Brain microvascular endothelial cell (primary cell): Measurements from ENCODE around the gene PTPRCAP.

ENCODE experiments used
- DNase-seq: peaks from one replicate; pipeline ENCODE4 v3.0.0-alpha.2; 2020
- H3K27ac ChIP-seq: fragments of 250-450 bp; sonication (Bioruptor Pico); 2 replicates; pipeline ENCODE4 v1.5.1; 2020; ENCODE audit warnings: mild to moderate bottlenecking, moderate library complexity
- H3K27me3 ChIP-seq: fragments of 250-450 bp; sonication (Bioruptor Pico); replicated peaks from 2 replicates; pipeline ENCODE4 v1.5.1; 2020; ENCODE audit warnings: mild to moderate bottlenecking
- H3K36me3 ChIP-seq: fragments of 250-450 bp; sonication (Bioruptor Pico); replicated peaks from 2 replicates; pipeline ENCODE4 v1.5.1; 2020; ENCODE audit warnings: mild to moderate bottlenecking
- H3K4me3 ChIP-seq: 2 replicates; pipeline ENCODE4 v1.5.1; 2011; ENCODE audit warnings: low read depth, mild to moderate bottlenecking, control low read depth, low read length, moderate library complexity
- CTCF ChIP-seq: IDR thresholded peaks from 2 replicates; pipeline ENCODE4 v1.5.1; 2011; ENCODE audit warnings: low read depth, mild to moderate bottlenecking, moderate library complexity, low read length, control low read depth, inconsistent platforms; ENCODE audit errors: missing control alignments
- in situ Hi-C: cut with HindIII; loops from 2 replicates; pipeline ENCODE4 v1.10.0; 2017; ENCODE audit warnings: low sequenced_read_pairs, low pct_ligation_motif_present

Gene PTPRCAP

GRCh38 chr11:67457453-67457852 is 20.0 kb upstream of the PTPRCAP start:
- no peak for DNase-seq
- H3K27me3 ChIP-seq, result no peaks in the 10 kb centered on the region
- TF ChIP-seq CTCF, result no peak
- H3K4me3 ChIP-seq, result no peak overlapping the region
- no peaks in the 10 kb centered on the region for H3K36me3 ChIP-seq
- in situ Hi-C loops, result no loop called here
- no peak overlapping the region for H3K27ac ChIP-seq

GRCh38 chr11:67456068-67456705 is 18.7 kb upstream of the PTPRCAP start:
- no peak for DNase-seq
- Histone ChIP-seq H3K36me3 (no peaks in the 10 kb centered on the region), H3K4me3 (no peak overlapping the region), H3K27ac (no peak overlapping the region), H3K27me3 (no peaks in the 10 kb centered on the region)
- no peak for TF ChIP-seq CTCF
- in situ Hi-C loops, result no loop called here

GRCh38 chr11:67455054-67455453 is 17.6 kb upstream of the PTPRCAP start, which contains the start of gene CABP4:
Gene CABP4 (plus strand): TSS chr11:67455354. CDS start chr11:67455424, 70 bp downstream.
- no peaks in the 10 kb centered on the region for H3K27me3 ChIP-seq
- in situ Hi-C loops, result no loop called here
- H3K27ac ChIP-seq, result no peak within 1 kb of the TSS
- H3K36me3 ChIP-seq, result no peaks in the 10 kb centered on the region
- H3K4me3 ChIP-seq, result no peak within 1 kb of the TSS
- DNase-seq, result no peak
- no peak for TF ChIP-seq CTCF

- in situ Hi-C loops, result no loop called here
Measured at GRCh38 chr11:67453816-67454732, 16.6 kb upstream of the PTPRCAP start.

More at GRCh38 chr11:67453816-67454732, 16.6 kb upstream of the PTPRCAP start:
- no peak overlapping the region for H3K27ac ChIP-seq
- no peak overlapping the region for H3K4me3 ChIP-seq
- no peaks in the 10 kb centered on the region for H3K36me3 ChIP-seq
- TF ChIP-seq CTCF, result no peak
- H3K27me3 ChIP-seq, result no peaks in the 10 kb centered on the region
- DNase-seq, result no peak
